ENCODE measurements around the gene TBCA. TPM values are rescaled to one million over a fixed set of nuclear protein-coding genes. Genes with fewer than 3 reads are reported as not detected.

Gene TBCA
- total and polyA plus RNA-seq, 2 of the 13 experiments (the other 11 are each of a cell fraction or from before 2014, with no cell fraction given), result 93.8 to 309 TPM

GRCh38 chr5:77775790-77776553, at the start of gene TBCA (continued):
- TF ChIP-seq ZNF382 (CRISPR knock-in tag; IDR thresholded peaks at IDR 0.05; ENCODE audit: borderline replicate concordance), result no peak
- TF ChIP-seq TARDBP (CRISPR knock-in tag; IDR thresholded peaks at IDR 0.05), result peak; percentile 44; the same call in 1 of the 2 replicates
- 0 out of 2 replicates have a peak, but pooled peaks have one; percentile 24 for TF ChIP-seq ZNF234 (CRISPR knock-in tag; conservative IDR thresholded peaks at IDR 0.05)
- TF ChIP-seq ZNF639 (CRISPR knock-in tag; conservative IDR thresholded peaks at IDR 0.05), result no peak
- 0 out of 2 replicates have a peak, but pooled peaks have one; percentile 52 for TF ChIP-seq ZNF816 (CRISPR knock-in tag; IDR thresholded peaks at IDR 0.05; ENCODE audit: borderline replicate concordance)
- TF ChIP-seq ZNF784 (CRISPR knock-in tag; IDR thresholded peaks at IDR 0.05; ENCODE audit: borderline replicate concordance), result no peak; the same call in none of the 2 replicates
- no peak for TF ChIP-seq NCOA2 (CRISPR knock-in tag; IDR thresholded peaks at IDR 0.05)
- TF ChIP-seq ARID3A (IDR thresholded peaks at IDR 0.05; ENCODE audit: low read depth, low read length), result no peak
- peak; percentile 79; the same call in 1 of the 2 replicates for TF ChIP-seq SMAD1 (CRISPR knock-in tag; IDR thresholded peaks at IDR 0.05; ENCODE audit: borderline replicate concordance, low read depth)
- TF ChIP-seq ZNF276 (CRISPR knock-in tag; IDR thresholded peaks at IDR 0.05; ENCODE audit: low read depth), result peak; percentile 51; the same call in 1 of the 2 replicates
- no peak for TF ChIP-seq MTA3 (CRISPR knock-in tag; IDR thresholded peaks at IDR 0.05)
- no peak for TF ChIP-seq ZNF512B (CRISPR knock-in tag; IDR thresholded peaks at IDR 0.05; ENCODE audit: borderline replicate concordance)
- peak; percentile 49 for TF ChIP-seq RAD21 (CRISPR knock-in tag; IDR thresholded peaks at IDR 0.05)
- no peak for TF ChIP-seq ELK4 (CRISPR knock-in tag; IDR thresholded peaks at IDR 0.05; ENCODE audit: borderline replicate concordance)
- TF ChIP-seq ZNF230 (CRISPR knock-in tag; IDR thresholded peaks at IDR 0.05), result peak; percentile 81; the same call in 1 of the 2 replicates
- TF ChIP-seq ZNF20 (CRISPR knock-in tag; IDR thresholded peaks at IDR 0.05), result no peak
- no peak for TF ChIP-seq JUND (CRISPR knock-in tag; IDR thresholded peaks at IDR 0.05)
- peak; percentile 51; the same call in 1 of the 2 replicates for TF ChIP-seq ZFP36L1 (CRISPR knock-in tag; IDR thresholded peaks at IDR 0.05)

Data from HepG2 (cell line).